ENCODE measurements around the gene TRIM46.
"Not testable (repeated sequence)": the region's sequence is repeated elsewhere in the genome, so short reads cannot be mapped to it uniquely, and the experiment has no call there.

Gene TRIM46

DNA sequence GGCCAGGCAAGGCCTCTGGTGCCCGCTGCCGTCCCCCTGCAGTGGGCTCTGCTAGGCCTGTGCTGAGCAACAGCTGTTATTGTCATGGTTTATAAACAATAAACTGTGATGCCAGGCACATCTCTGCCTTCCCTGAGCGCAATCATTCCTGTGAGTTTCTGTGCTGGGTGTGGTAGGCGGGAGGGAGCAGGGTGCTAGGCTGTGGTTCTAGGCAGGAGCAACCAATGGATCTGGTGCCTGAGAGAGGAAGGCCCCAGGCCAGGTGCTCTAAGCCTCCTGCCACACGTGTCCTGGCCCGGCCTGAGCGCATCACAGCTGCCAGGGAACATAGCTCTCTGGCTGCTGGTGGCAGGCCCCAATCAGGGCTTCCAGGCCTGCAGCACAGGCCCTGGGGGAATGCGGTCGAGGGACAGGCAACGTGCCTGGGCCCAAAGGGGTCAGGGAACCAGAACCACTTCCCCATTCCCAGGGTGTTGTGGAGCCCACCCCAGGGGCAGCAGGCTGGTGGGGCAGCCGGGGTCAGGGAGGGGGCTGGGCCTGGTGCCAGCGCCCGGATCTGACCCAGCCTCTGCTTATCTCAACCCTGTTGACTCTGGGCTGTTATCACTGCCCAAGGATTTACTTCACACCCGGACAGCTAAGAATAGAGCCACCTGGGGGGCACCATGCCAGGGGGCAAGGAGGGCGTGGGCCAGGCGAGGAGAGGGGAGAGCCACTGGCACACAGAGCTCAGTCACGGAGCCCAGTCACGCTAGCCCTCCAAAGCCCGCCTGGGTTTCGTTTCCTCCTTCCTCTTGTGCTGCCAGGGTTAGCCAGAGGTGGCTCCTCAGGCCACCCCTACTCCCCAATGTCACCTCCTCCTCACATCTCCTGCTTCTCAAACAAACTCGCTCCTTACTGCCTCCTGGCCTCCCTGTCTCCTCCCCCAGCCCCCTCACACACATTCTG lies 11.5 kb downstream of the TRIM46 start:
- no peaks in the 10 kb centered on the region for H3K27me3 Mint-ChIP-seq
- H3K9me3 Mint-ChIP-seq, result no peaks in the 10 kb centered on the region
- H3K36me3 Mint-ChIP-seq (ENCODE audit: low read depth), result no peaks in the 10 kb centered on the region
- no peak overlapping the region for H3K4me3 Mint-ChIP-seq
- H3K27ac Mint-ChIP-seq, result no peak overlapping the region
- H3K4me1 Mint-ChIP-seq (ENCODE audit: low read depth), result peaks cover 9% of the 10 kb centered on the region

DNA sequence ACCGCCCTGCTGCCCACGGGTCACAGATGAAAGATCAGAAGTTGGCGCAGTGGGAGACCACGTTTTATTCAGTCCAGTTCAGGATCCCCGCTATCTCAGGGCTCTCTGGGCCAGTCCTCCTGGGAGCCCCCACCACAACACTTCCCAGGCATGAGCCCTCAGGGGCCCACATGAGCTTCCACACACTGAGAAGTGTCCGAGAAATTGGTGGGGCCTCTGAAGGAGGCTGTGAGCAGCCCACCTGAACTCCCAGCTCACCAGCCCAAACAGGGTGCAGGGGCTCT lies 12.1 kb downstream of the TRIM46 start:
- Mint-ChIP-seq H3K36me3 (ENCODE audit: low read depth) (no peaks in the 10 kb centered on the region), H3K4me3 (no peak overlapping the region), H3K27me3 (no peaks in the 10 kb centered on the region), H3K9me3 (no peaks in the 10 kb centered on the region), H3K27ac (no peak overlapping the region), H3K4me1 (ENCODE audit: low read depth) (peaks cover 9% of the 10 kb centered on the region)

- Mint-ChIP-seq H3K27me3 (no peaks in the 10 kb centered on the region), H3K36me3 (ENCODE audit: low read depth) (no peaks in the 10 kb centered on the region), H3K4me3 (no peak overlapping the region), H3K9me3 (no peaks in the 10 kb centered on the region), H3K27ac (no peak overlapping the region), H3K4me1 (ENCODE audit: low read depth) (peaks cover 9% of the 10 kb centered on the region)
Measured at GRCh38 chr1:155186067-155186793, 12.6 kb downstream of the TRIM46 start.

GRCh38 chr1:155186794-155187455 lies 13.3 kb downstream of the TRIM46 start:
- no peak overlapping the region for H3K4me3 Mint-ChIP-seq
- H3K27ac Mint-ChIP-seq, result no peak overlapping the region
- H3K9me3 Mint-ChIP-seq, result no peaks in the 10 kb centered on the region
- H3K4me1 Mint-ChIP-seq (ENCODE audit: low read depth), result peaks cover 10% of the 10 kb centered on the region
- no peaks in the 10 kb centered on the region for H3K27me3 Mint-ChIP-seq
- no peaks in the 10 kb centered on the region for H3K36me3 Mint-ChIP-seq (ENCODE audit: low read depth)

GRCh38 chr1:155187456-155187891 lies 13.8 kb downstream of the TRIM46 start:
- no peak overlapping the region for H3K27ac Mint-ChIP-seq

DNA sequence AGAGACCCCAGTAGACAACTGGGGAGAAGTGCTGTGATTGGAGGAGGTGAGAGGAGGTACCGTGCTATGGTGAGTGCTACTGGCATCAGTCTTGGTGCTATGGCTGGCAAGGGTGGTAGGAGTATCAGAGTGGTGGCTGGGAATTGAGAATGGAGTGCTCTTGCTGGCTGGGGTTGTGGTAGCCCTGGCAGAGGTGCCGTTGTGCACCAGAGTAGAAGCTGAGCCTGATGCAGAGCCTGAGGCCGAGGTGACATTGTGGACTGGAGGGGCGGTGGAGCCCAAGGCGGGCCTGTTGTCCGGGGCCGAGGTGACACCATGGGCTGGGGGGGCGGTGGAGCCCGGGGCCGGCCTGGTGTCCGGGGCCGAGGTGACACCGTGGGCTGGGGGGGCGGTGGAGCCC lies 14.6 kb downstream of the TRIM46 start:
- Mint-ChIP-seq H3K4me3 (no peak overlapping the region), H3K9me3 (no peaks in the 10 kb centered on the region), H3K4me1 (ENCODE audit: low read depth) (peaks cover 21% of the 10 kb centered on the region), H3K27ac (peak overlapping the region; percentile 28), H3K36me3 (ENCODE audit: low read depth) (no peaks in the 10 kb centered on the region), H3K27me3 (no peaks in the 10 kb centered on the region)

More at GRCh38 chr1:155187456-155187891, 13.8 kb downstream of the TRIM46 start:
- peaks cover 15% of the 10 kb centered on the region for H3K4me1 Mint-ChIP-seq (ENCODE audit: low read depth)
- H3K9me3 Mint-ChIP-seq, result no peaks in the 10 kb centered on the region
- H3K27me3 Mint-ChIP-seq, result no peaks in the 10 kb centered on the region
- no peaks in the 10 kb centered on the region for H3K36me3 Mint-ChIP-seq (ENCODE audit: low read depth)
- no peak overlapping the region for H3K4me3 Mint-ChIP-seq

- H3K27me3 Mint-ChIP-seq; H3K36me3 Mint-ChIP-seq (ENCODE audit: low read depth); H3K9me3 Mint-ChIP-seq; H3K4me3 Mint-ChIP-seq; H3K27ac Mint-ChIP-seq: not testable (repeated sequence)
- peaks cover 31% of the 10 kb centered on the region for H3K4me1 Mint-ChIP-seq (ENCODE audit: low read depth)
Measured at GRCh38 chr1:155189926-155190325, 16.3 kb downstream of the TRIM46 start.

- Mint-ChIP-seq H3K27me3 (no peaks in the 10 kb centered on the region), H3K4me1 (ENCODE audit: low read depth) (peaks cover 43% of the 10 kb centered on the region), H3K27ac (peak overlapping the region; percentile 29), H3K9me3 (no peaks in the 10 kb centered on the region), H3K4me3 (no peak overlapping the region), H3K36me3 (ENCODE audit: low read depth) (peaks cover 5% of the 10 kb centered on the region)
Measured at GRCh38 chr1:155191904-155192303, 18.3 kb downstream of the TRIM46 start.

- Mint-ChIP-seq H3K36me3 (ENCODE audit: low read depth) (peaks cover 8% of the 10 kb centered on the region), H3K4me1 (ENCODE audit: low read depth) (peaks cover 43% of the 10 kb centered on the region), H3K9me3 (no peaks in the 10 kb centered on the region), H3K27ac (peak overlapping the region; percentile 96), H3K27me3 (no peaks in the 10 kb centered on the region), H3K4me3 (peak overlapping the region; percentile 88)
Measured at GRCh38 chr1:155192346-155193274, 19.0 kb downstream of the TRIM46 start.

DNA sequence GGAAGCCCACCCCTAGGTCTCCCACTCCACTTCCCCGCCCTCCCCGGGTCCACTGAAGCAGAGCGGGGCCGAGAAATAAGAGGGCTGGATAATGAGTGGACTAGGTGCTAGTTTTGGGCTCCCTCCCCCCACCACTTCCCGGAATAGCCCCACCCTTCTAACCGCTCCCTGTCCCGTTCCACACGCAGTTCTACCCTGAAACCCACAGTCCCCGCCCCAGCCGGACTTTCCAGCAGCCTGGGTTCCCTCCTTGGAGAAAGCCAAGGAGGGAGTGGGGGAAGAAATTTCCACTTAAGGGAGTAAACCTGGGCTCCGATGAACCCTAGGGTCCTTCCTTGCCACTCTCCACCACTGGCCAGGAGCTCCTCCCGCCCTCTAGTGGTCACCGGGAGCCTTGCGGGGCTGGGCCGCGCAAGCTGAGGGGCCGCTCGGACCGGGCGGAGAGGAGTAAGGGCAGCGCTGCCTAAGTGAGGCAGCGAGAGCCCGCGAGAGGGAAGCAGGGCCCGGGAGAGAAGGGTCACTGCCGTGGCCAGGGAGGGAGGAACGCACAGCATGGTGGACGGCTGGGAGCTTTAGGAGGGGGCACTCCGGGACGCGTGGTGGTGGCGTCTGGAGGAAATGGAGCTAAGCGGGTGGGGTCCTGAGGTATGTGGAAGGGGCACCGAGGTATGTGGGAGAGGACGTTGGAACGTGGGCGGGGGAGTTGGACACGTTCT lies 19.8 kb downstream of the TRIM46 start:
- H3K27me3 Mint-ChIP-seq, result no peaks in the 10 kb centered on the region

DNA sequence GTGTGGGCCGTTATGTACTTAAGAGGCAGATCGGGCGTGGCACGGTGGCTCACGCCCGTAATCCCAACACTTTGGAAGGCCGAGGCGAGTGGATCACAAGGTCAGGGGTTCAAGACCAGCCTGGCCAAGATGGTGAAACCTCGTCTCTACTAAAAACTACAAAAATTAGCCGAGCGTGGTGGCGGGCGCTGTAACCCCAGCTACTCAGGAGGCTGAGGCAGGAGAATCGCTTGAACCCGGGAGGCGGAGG lies 20.3 kb downstream of the TRIM46 start:
- not testable (repeated sequence) for H3K9me3 Mint-ChIP-seq, H3K27me3 Mint-ChIP-seq
- H3K4me1 Mint-ChIP-seq (ENCODE audit: low read depth), result peaks cover 39% of the 10 kb centered on the region
- peak overlapping the region; percentile 88 for H3K4me3 Mint-ChIP-seq
- H3K27ac Mint-ChIP-seq, result peak overlapping the region; percentile 96
- H3K36me3 Mint-ChIP-seq (ENCODE audit: low read depth), result peaks cover 10% of the 10 kb centered on the region

More for the DNA sequence above, 19.8 kb downstream of the TRIM46 start:
- peak overlapping the region; percentile 88 for H3K4me3 Mint-ChIP-seq
- H3K36me3 Mint-ChIP-seq (ENCODE audit: low read depth), result peaks cover 10% of the 10 kb centered on the region
- peaks cover 39% of the 10 kb centered on the region for H3K4me1 Mint-ChIP-seq (ENCODE audit: low read depth)
- H3K9me3 Mint-ChIP-seq, result no peaks in the 10 kb centered on the region
- H3K27ac Mint-ChIP-seq, result peak overlapping the region; percentile 96

DNA sequence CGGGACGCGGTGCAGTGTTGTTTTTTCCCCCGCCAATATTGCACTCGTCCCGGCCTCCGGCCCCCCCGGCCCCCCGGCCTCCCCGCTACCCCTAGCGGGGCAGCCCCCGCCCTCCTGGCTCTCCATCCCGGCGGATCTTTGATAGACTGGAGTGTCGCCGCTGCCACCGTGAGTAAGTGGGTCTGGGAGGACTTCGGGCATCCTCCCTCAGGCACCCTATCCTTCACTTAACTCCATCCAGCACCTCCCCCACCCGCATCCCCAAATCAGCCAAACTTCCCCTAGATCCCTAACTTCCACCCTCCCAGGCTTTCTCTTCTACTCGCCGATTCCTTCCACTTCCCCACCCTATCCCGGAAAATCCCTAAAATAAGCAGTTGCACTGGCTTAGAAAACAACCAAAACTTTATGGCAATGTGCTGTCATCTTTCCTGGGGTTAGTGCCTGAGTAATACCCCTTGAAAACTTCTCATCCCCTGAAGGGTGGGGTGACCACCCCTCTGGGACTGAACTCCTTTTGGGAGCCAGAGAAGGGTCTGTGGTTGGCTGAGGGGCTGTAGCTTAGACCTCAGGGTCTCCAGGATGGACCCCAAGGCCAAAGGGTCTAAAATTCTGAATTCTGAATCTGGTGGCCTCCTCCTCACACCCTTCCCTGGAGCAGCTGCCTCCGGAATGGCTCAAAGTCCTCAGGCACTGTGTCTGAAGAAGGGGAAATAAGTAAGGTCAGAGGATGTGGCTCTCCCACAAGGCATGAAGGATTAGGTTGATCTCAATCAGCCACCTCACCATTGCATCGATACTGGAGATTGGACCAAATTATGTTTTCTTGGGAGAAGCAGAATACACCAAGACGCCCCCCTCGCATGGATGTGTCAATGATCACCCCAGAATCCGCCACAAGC lies 21.8 kb downstream of the TRIM46 start:
- no peaks in the 10 kb centered on the region for H3K9me3 Mint-ChIP-seq
- peaks cover 10% of the 10 kb centered on the region for H3K36me3 Mint-ChIP-seq (ENCODE audit: low read depth)
- H3K4me3 Mint-ChIP-seq, result peak overlapping the region; percentile 88
- H3K27me3 Mint-ChIP-seq, result no peaks in the 10 kb centered on the region
- peak overlapping the region; percentile 79 for H3K27ac Mint-ChIP-seq
- H3K4me1 Mint-ChIP-seq (ENCODE audit: low read depth), result peaks cover 39% of the 10 kb centered on the region
